ENCODE results near the gene ITGA2B.
"Not testable (repeated sequence)": the region's sequence is repeated elsewhere in the genome, so short reads cannot be mapped to it uniquely, and the experiment has no call there.

ITGA2B gene

DNA sequence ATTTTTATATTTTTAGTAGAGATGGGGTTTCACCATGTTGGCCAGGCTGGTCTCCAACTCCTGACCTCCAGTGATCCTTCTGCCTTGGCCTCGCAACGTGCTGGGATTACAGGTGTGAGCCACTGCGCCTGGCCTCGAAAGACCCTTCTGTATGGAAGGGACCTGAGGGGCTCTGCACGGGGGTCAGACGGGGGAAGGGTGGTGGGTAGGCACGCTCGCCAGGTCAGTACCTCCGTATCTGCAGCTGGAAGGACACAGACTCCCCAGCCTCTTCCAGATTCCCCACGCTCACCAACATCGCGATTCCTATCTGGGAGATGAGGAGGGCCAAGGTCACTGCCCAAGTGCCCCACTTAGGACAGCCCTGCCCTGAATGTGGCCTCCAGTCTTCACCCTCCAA is 12.7 kb downstream of the ITGA2B start:
- no peak overlapping the region for H3K27ac ChIP-seq
- TF ChIP-seq, protein P1, sequence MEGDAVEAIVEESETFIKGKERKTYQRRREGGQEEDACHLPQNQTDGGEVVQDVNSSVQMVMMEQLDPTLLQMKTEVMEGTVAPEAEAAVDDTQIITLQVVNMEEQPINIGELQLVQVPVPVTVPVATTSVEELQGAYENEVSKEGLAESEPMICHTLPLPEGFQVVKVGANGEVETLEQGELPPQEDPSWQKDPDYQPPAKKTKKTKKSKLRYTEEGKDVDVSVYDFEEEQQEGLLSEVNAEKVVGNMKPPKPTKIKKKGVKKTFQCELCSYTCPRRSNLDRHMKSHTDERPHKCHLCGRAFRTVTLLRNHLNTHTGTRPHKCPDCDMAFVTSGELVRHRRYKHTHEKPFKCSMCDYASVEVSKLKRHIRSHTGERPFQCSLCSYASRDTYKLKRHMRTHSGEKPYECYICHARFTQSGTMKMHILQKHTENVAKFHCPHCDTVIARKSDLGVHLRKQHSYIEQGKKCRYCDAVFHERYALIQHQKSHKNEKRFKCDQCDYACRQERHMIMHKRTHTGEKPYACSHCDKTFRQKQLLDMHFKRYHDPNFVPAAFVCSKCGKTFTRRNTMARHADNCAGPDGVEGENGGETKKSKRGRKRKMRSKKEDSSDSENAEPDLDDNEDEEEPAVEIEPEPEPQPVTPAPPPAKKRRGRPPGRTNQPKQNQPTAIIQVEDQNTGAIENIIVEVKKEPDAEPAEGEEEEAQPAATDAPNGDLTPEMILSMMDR (IDR thresholded peaks at IDR 0.05; ENCODE audit: low read depth, low read length): no peak
- no peaks in the 10 kb centered on the region for H3K9me3 ChIP-seq (ENCODE audit: severe bottlenecking)
- DNase-seq: no peak
- H3K4me3 ChIP-seq (ENCODE audit: low read depth, low read length): no peak overlapping the region
- no peaks in the 10 kb centered on the region for H3K36me3 ChIP-seq
- no peaks in the 10 kb centered on the region for H3K27me3 ChIP-seq (ENCODE audit: insufficient read depth, low read depth, severe bottlenecking)

- TF ChIP-seq, protein P1 (IDR thresholded peaks at IDR 0.05; ENCODE audit: low read depth, low read length): peak; percentile 86
- Histone ChIP-seq H3K9me3 (ENCODE audit: severe bottlenecking) (no peaks in the 10 kb centered on the region), H3K27ac (no peak overlapping the region), H3K27me3 (ENCODE audit: insufficient read depth, low read depth, severe bottlenecking) (no peaks in the 10 kb centered on the region), H3K4me3 (ENCODE audit: low read depth, low read length) (no peak overlapping the region), H3K36me3 (no peaks in the 10 kb centered on the region)
- DNase-seq: peak; percentile 57
Measured at GRCh38 chr17:44376124-44376523, 13.3 kb downstream of the ITGA2B start.

DNA sequence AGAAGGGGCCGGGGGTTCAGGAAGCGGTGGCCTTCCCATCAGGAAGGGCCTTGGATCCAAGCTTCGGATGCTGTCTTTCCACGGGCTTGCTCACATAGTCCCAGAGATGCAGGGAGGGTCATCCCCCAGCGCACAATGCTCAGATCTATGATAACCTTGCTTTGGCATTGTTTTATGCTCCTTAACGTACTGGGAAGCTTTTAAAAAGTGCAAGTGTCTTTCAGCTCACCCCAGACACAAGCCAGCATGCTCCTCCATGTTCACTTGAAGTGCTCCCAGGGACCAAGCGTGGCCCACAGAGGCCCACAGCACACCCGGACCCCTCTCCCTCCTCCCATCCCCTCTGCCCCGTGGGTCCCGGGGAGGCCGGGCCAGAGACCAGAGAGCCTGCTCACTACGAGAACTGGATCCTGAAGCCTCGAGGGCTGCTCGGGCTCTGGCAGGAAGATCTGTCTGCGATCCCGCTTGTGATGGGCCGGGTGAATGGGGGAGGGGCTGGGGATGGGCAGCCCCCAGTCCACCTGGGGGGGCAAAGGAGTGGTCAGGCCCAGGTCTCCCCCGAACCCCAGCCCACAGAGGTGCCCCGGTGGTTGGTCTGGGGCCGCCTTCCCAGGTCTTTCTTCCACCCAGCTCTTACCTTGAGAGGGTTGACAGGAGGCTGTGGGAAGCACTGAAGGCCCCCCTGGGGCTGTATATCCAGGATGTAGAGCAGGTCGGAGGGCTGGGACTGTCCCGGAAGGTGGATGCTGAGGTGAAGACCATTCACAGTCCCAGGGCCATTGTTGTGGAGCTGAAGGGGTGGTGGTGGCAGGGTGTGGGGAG is 14.0 kb downstream of the ITGA2B start:
- H3K36me3 ChIP-seq: no peaks in the 10 kb centered on the region
- no peak for DNase-seq
- TF ChIP-seq, protein P1 (IDR thresholded peaks at IDR 0.05; ENCODE audit: low read depth, low read length): no peak
- H3K27me3 ChIP-seq (ENCODE audit: insufficient read depth, low read depth, severe bottlenecking): no peaks in the 10 kb centered on the region
- no peaks in the 10 kb centered on the region for H3K9me3 ChIP-seq (ENCODE audit: severe bottlenecking)
- H3K27ac ChIP-seq: no peak overlapping the region
- no peak overlapping the region for H3K4me3 ChIP-seq (ENCODE audit: low read depth, low read length)

- TF ChIP-seq, protein P1 (IDR thresholded peaks at IDR 0.05; ENCODE audit: low read depth, low read length): no peak
- H3K27ac ChIP-seq: no peak overlapping the region
- H3K9me3 ChIP-seq (ENCODE audit: severe bottlenecking): no peaks in the 10 kb centered on the region
- H3K4me3 ChIP-seq (ENCODE audit: low read depth, low read length): no peak overlapping the region
- no peaks in the 10 kb centered on the region for H3K27me3 ChIP-seq (ENCODE audit: insufficient read depth, low read depth, severe bottlenecking)
- DNase-seq: peak; percentile 52
- H3K36me3 ChIP-seq: no peaks in the 10 kb centered on the region
Measured at GRCh38 chr17:44374306-44375195, 14.9 kb downstream of the ITGA2B start.

GRCh38 chr17:44372036-44372435 is 17.4 kb downstream of the ITGA2B start:
- no peak for DNase-seq
- no peaks in the 10 kb centered on the region for H3K9me3 ChIP-seq (ENCODE audit: severe bottlenecking)
- H3K36me3 ChIP-seq: no peaks in the 10 kb centered on the region
- H3K4me3 ChIP-seq (ENCODE audit: low read depth, low read length): no peak overlapping the region
- H3K27ac ChIP-seq: no peak overlapping the region
- H3K27me3 ChIP-seq (ENCODE audit: insufficient read depth, low read depth, severe bottlenecking): no peaks in the 10 kb centered on the region
- TF ChIP-seq, protein P1 (IDR thresholded peaks at IDR 0.05; ENCODE audit: low read depth, low read length): no peak

GRCh38 chr17:44369414-44370023 is 19.9 kb downstream of the ITGA2B start:
- H3K27me3 ChIP-seq (ENCODE audit: insufficient read depth, low read depth, severe bottlenecking); H3K9me3 ChIP-seq (ENCODE audit: severe bottlenecking); H3K27ac ChIP-seq; DNase-seq; H3K36me3 ChIP-seq; H3K4me3 ChIP-seq (ENCODE audit: low read depth, low read length): not testable (repeated sequence)

- H3K27me3 ChIP-seq (ENCODE audit: insufficient read depth, low read depth, severe bottlenecking); DNase-seq; H3K4me3 ChIP-seq (ENCODE audit: low read depth, low read length); H3K27ac ChIP-seq; H3K9me3 ChIP-seq (ENCODE audit: severe bottlenecking); H3K36me3 ChIP-seq: not testable (repeated sequence)
Measured at GRCh38 chr17:44368391-44369243, 20.8 kb downstream of the ITGA2B start.
